NB4 (cell line): ENCODE data around the gene CAB39.

Source experiments
- DNase-seq: peaks from one replicate; pipeline ENCODE4 v3.0.0; 2010; ENCODE audit warnings: low read depth
- H3K4me3 ChIP-seq: one replicate; pipeline ENCODE4 v1.5.1; 2011; ENCODE audit warnings: mild to moderate bottlenecking, low read depth, low read length, moderate library complexity
- MAX ChIP-seq: IDR thresholded peaks from 2 replicates; pipeline ENCODE4 v1.6.1; 2011; ENCODE audit warnings: low read depth, low read length
- MYC ChIP-seq: IDR thresholded peaks from 2 replicates; pipeline ENCODE4 v1.6.1; 2011; ENCODE audit warnings: low read depth, low read length
- POLR2A ChIP-seq: IDR thresholded peaks from 2 replicates; pipeline ENCODE4 v1.6.1; 2011; ENCODE audit warnings: mild to moderate bottlenecking; ENCODE audit not compliant: insufficient read length; ENCODE audit errors: extremely low read depth
- TF ChIP-seq, protein P1 (sequence below): IDR thresholded peaks from one replicate; pipeline ENCODE4 v1.5.1; 2012; ENCODE audit warnings: low read depth, low read length

The CAB39 gene

GRCh38 chr2:230779607-230780006 is 67.0 kb downstream of the CAB39 start:
- DNase-seq = no peak
- H3K4me3 ChIP-seq = no peak overlapping the region
- TF ChIP-seq POLR2A = no peak
- no peak for TF ChIP-seq MAX
- no peak for TF ChIP-seq MYC
- TF ChIP-seq, protein P1, sequence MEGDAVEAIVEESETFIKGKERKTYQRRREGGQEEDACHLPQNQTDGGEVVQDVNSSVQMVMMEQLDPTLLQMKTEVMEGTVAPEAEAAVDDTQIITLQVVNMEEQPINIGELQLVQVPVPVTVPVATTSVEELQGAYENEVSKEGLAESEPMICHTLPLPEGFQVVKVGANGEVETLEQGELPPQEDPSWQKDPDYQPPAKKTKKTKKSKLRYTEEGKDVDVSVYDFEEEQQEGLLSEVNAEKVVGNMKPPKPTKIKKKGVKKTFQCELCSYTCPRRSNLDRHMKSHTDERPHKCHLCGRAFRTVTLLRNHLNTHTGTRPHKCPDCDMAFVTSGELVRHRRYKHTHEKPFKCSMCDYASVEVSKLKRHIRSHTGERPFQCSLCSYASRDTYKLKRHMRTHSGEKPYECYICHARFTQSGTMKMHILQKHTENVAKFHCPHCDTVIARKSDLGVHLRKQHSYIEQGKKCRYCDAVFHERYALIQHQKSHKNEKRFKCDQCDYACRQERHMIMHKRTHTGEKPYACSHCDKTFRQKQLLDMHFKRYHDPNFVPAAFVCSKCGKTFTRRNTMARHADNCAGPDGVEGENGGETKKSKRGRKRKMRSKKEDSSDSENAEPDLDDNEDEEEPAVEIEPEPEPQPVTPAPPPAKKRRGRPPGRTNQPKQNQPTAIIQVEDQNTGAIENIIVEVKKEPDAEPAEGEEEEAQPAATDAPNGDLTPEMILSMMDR = no peak

GRCh38 chr2:230781130-230781797 is 68.6 kb downstream of the CAB39 start:
- no peak for TF ChIP-seq POLR2A
- no peak for TF ChIP-seq MAX
- TF ChIP-seq, protein P1 = no peak
- no peak for TF ChIP-seq MYC
- DNase-seq = no peak
- no peak overlapping the region for H3K4me3 ChIP-seq

GRCh38 chr2:230783101-230783500 is 70.5 kb downstream of the CAB39 start:
- DNase-seq = no peak
- TF ChIP-seq MAX = no peak
- no peak for TF ChIP-seq MYC
- TF ChIP-seq, protein P1 = no peak
- no peak for TF ChIP-seq POLR2A
- no peak overlapping the region for H3K4me3 ChIP-seq

DNA sequence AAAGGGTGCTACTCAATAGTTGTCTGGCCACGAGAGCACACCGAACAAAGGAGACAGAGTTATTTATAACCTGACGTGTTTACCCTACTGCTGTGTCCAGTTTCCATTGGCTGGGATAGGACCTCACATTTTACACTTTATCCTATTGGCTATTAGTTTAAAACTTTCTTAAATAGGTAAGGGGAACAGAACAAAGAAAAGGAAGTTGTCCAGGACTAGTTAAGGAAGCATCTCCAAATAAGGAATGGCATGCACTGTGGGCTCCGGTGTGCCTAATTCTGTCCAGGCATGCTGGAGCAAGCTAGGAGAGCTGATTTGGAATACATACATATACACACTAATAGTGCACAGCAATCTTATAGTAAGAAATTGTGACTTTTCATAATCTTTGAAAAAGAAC is 72.2 kb downstream of the CAB39 start:
- DNase-seq = no peak
- TF ChIP-seq MYC (no peak), MAX (no peak), POLR2A (no peak)
- TF ChIP-seq, protein P1 = no peak
- H3K4me3 ChIP-seq = no peak overlapping the region

GRCh38 chr2:230785346-230785745 is 72.7 kb downstream of the CAB39 start:
- no peak for TF ChIP-seq POLR2A
- no peak overlapping the region for H3K4me3 ChIP-seq
- DNase-seq = no peak

DNA sequence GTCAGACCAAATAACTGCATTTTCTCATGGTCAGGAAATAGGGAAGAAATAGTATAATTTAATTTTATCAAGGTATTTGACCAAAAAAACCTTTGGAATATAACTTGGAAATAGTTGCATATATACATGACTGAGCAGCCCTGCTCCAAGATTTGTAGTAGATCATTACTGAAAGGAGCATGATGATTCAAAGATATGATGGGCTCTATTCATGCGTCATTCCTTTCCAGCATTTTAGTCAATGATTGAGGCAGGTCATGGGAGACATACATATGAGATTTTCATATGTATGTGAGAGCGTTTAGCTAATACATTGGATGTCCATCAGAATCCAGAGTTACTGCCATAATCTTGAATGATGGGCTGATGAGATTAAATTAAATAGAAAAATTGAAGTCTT is 74.5 kb downstream of the CAB39 start:
- TF ChIP-seq POLR2A (no peak), MAX (no peak), MYC (no peak)
- TF ChIP-seq, protein P1 = no peak
- DNase-seq = no peak
- H3K4me3 ChIP-seq = no peak overlapping the region
